HEK293T (cell line): Measurements from ENCODE around the gene FBXO7.

Experiments used
- CTCF ChIA-PET: fragments of 350-600 bp; formaldehyde crosslinking; extraction: SDS; loops from one replicate; lab custom pipeline; 2021; ENCODE audit warnings: antibody characterized with exemption, inconsistent platforms; lab: Yijun Ruan, JAX
- POLR2A ChIA-PET: fragments of 350-600 bp; formaldehyde crosslinking; extraction: SDS; loops from one replicate; lab custom pipeline; 2020; ENCODE audit warnings: antibody characterized with exemption, inconsistent platforms; lab: Yijun Ruan, JAX
- DNase-seq: peaks from one replicate; pipeline ENCODE4 v3.0.0; 2012; ENCODE audit warnings: mixed read lengths; ENCODE audit errors: extremely low spot score
- ARNT ChIP-seq: fragments of 450-650 bp; IDR thresholded peaks from 2 replicates; pipeline ENCODE4 v1.6.1; 2017; ENCODE audit warnings: mild to moderate bottlenecking
- BHLHE40 ChIP-seq: fragments of 450-650 bp; IDR thresholded peaks from 2 replicates; pipeline ENCODE4 v1.6.1; 2016; ENCODE audit warnings: mild to moderate bottlenecking, moderate library complexity, borderline replicate concordance
- CTBP1 ChIP-seq: fragments of 450-650 bp; IDR thresholded peaks from 2 replicates; pipeline ENCODE4 v1.6.1; 2016; ENCODE audit warnings: borderline replicate concordance
- ELF4 ChIP-seq: fragments of 450-650 bp; IDR thresholded peaks from 2 replicates; pipeline ENCODE4 v1.6.1; 2017; ENCODE audit warnings: antibody characterized with exemption
- FOXA1 ChIP-seq: fragments of 450-650 bp; IDR thresholded peaks from 2 replicates; pipeline ENCODE4 v1.6.1; 2016; ENCODE audit warnings: mild to moderate bottlenecking
- FOXK2 ChIP-seq: fragments of 450-650 bp; IDR thresholded peaks from 2 replicates; pipeline ENCODE4 v1.6.1; 2016; ENCODE audit warnings: mild to moderate bottlenecking
- FOXM1 ChIP-seq: fragments of 450-650 bp; IDR thresholded peaks from 2 replicates; pipeline ENCODE4 v1.6.1; 2017; ENCODE audit warnings: mild to moderate bottlenecking, borderline replicate concordance
- HDGF ChIP-seq: fragments of 450-650 bp; IDR thresholded peaks from 2 replicates; pipeline ENCODE4 v1.6.1; 2017; ENCODE audit warnings: antibody characterized with exemption, borderline replicate concordance
- L3MBTL2 ChIP-seq: fragments of 450-650 bp; conservative IDR thresholded peaks from 2 replicates; pipeline ENCODE4 v1.6.1; 2016; ENCODE audit warnings: mild to moderate bottlenecking
- LEF1 ChIP-seq: fragments of 450-650 bp; IDR thresholded peaks from 2 replicates; pipeline ENCODE4 v1.6.1; 2017; ENCODE audit warnings: mild to moderate bottlenecking, borderline replicate concordance
- NFRKB ChIP-seq: fragments of 450-650 bp; IDR thresholded peaks from 2 replicates; pipeline ENCODE4 v1.6.1; 2016; ENCODE audit warnings: mild to moderate bottlenecking, moderate library complexity
- SP1 ChIP-seq: fragments of 450-650 bp; IDR thresholded peaks from 2 replicates; pipeline ENCODE4 v1.6.1; 2017
- SUZ12 ChIP-seq: fragments of 450-650 bp; IDR thresholded peaks from 2 replicates; pipeline ENCODE4 v1.6.1; 2016; ENCODE audit warnings: mild to moderate bottlenecking
- TARDBP ChIP-seq: fragments of 450-650 bp; IDR thresholded peaks from 2 replicates; pipeline ENCODE4 v1.6.1; 2016
- ZNF384 ChIP-seq: fragments of 450-650 bp; IDR thresholded peaks from 2 replicates; pipeline ENCODE4 v1.6.1; 2016
- TF ChIP-seq, protein P1 (sequence below): fragments of 450-650 bp; IDR thresholded peaks from 2 replicates; pipeline ENCODE4 v1.6.1; 2016

FBXO7 gene

DNA sequence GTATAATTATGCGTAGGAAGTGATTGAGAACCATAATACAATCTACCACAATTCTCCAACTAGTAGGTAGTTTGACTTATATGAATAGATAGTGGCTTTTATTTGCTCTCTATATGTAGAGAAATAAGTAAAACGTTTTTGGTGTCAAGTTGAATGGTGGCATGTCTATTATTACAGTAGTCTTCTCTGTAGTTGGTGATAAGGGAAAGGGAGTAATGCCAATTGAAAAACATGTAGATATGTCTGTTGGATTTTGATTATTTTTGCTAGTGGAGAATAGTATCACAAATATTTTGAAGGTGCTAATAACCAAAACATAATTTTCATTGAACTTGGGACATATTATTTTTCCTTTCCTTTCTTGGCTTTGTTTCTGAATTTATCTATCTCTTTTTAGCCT, 17.5 kb downstream of the FBXO7 start:
- CTCF ChIA-PET, result no interaction called here
- DNase-seq, result no peak
- TF ChIP-seq BHLHE40, result no peak
- no peak for TF ChIP-seq TARDBP
- no peak for TF ChIP-seq SUZ12
- TF ChIP-seq, protein P1, sequence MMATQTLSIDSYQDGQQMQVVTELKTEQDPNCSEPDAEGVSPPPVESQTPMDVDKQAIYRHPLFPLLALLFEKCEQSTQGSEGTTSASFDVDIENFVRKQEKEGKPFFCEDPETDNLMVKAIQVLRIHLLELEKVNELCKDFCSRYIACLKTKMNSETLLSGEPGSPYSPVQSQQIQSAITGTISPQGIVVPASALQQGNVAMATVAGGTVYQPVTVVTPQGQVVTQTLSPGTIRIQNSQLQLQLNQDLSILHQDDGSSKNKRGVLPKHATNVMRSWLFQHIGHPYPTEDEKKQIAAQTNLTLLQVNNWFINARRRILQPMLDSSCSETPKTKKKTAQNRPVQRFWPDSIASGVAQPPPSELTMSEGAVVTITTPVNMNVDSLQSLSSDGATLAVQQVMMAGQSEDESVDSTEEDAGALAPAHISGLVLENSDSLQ, result no peak
- TF ChIP-seq SP1, result no peak
- TF ChIP-seq CTBP1, result no peak
- TF ChIP-seq FOXM1, result no peak
- no peak for TF ChIP-seq NFRKB
- TF ChIP-seq FOXA1, result no peak
- TF ChIP-seq HDGF, result no peak
- TF ChIP-seq ELF4, result no peak
- TF ChIP-seq L3MBTL2, result no peak
- POLR2A ChIA-PET, result no interaction called here

DNA sequence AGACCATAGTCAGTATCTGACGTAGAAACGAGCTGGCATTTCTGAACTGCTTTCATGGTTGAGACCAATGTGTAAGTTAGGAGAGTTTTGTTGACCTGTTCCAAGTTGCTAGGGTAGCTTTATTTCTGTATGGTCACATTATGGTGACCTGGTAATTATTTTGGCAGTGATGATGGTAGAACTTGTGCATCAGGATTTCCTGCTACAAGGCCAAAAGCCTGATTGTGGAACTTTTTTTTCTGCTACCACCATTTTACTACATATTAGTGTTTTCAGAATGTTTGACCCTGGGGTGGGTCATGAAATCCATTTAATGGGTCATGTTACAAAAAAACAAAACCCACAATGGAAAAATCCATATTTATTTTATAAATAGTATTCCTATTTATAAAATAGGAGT, 18.9 kb downstream of the FBXO7 start:
- DNase-seq, result no peak
- ChIA-PET POLR2A (no interaction called here), CTCF (no interaction called here)
- no peak for TF ChIP-seq SP1
- no peak for TF ChIP-seq BHLHE40
- TF ChIP-seq, protein P1, result no peak
- no peak for TF ChIP-seq NFRKB
- no peak for TF ChIP-seq ARNT
- TF ChIP-seq CTBP1, result no peak
- no peak for TF ChIP-seq L3MBTL2
- TF ChIP-seq FOXK2, result no peak
- no peak for TF ChIP-seq FOXA1
- no peak for TF ChIP-seq FOXM1
- TF ChIP-seq ELF4, result no peak
- TF ChIP-seq SUZ12, result no peak
- TF ChIP-seq HDGF, result no peak
- no peak for TF ChIP-seq TARDBP
- TF ChIP-seq ZNF384, result no peak
- no peak for TF ChIP-seq LEF1

DNA sequence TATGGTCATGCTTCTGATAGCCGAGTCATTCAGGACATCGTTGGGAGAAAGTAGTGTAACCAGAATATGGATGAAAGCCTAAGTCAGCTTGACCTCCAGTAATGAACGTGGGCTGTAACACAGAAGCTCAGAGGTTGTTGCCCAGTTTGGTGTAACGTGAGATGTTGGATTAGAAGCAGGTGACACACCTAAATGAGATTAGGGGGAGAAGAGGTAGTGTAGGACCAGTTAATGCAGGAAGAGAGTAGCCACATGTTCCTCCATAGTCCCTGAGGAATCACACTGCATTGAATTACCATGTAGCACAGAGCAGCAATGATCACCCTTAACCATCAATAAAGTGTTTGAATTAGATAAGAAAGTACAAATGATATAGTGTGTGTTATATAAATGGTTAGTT, 20.4 kb downstream of the FBXO7 start:
- CTCF ChIA-PET, result no interaction called here
- POLR2A ChIA-PET, result no interaction called here

GRCh38 chr22:32499666-32500065, 25.1 kb downstream of the FBXO7 start:
- no peak for DNase-seq
- ChIA-PET POLR2A (no interaction called here), CTCF (no interaction called here)
- TF ChIP-seq ARNT (no peak), L3MBTL2 (no peak)
- TF ChIP-seq, protein P1, result no peak

More for the DNA sequence above, 20.4 kb downstream of the FBXO7 start:
- no peak for DNase-seq
- TF ChIP-seq BHLHE40 (no peak), L3MBTL2 (no peak), ELF4 (no peak), ARNT (no peak), FOXA1 (no peak), FOXK2 (no peak), LEF1 (no peak), CTBP1 (no peak), TARDBP (no peak), ZNF384 (no peak), SUZ12 (no peak), HDGF (no peak), SP1 (no peak), FOXM1 (no peak), NFRKB (no peak)
- TF ChIP-seq, protein P1, result no peak

- no peak for DNase-seq
- POLR2A ChIA-PET, result interaction anchor here (1.1 kb wide), 1 partner anchor 28 kb away, joined by 3 read pairs; the partner anchor contains the start of gene FBXO7
Observed at GRCh38 chr22:32501836-32502752, 27.5 kb downstream of the FBXO7 start.

More at GRCh38 chr22:32501836-32502752, 27.5 kb downstream of the FBXO7 start:
- CTCF ChIA-PET, result no interaction called here
- TF ChIP-seq FOXK2, result no peak
- TF ChIP-seq ARNT, result no peak
- no peak for TF ChIP-seq FOXA1
- TF ChIP-seq ZNF384, result no peak
- no peak for TF ChIP-seq CTBP1
- no peak for TF ChIP-seq BHLHE40
- TF ChIP-seq ELF4, result no peak
- no peak for TF ChIP-seq TARDBP
- TF ChIP-seq SP1, result no peak
- no peak for TF ChIP-seq FOXM1
- TF ChIP-seq NFRKB, result no peak
- no peak for TF ChIP-seq SUZ12
- no peak for TF ChIP-seq L3MBTL2
- TF ChIP-seq LEF1, result no peak
- no peak for TF ChIP-seq HDGF
- TF ChIP-seq, protein P1, result no peak
